Ecto neural progenitor cell (in vitro differentiated cells): ENCODE results near the gene DNAH2.

Source experiments
- DNase-seq: peaks from one replicate; pipeline ENCODE4 v3.0.0-alpha.2; 2018; ENCODE audit warnings: low spot score

The DNAH2 gene

DNA sequence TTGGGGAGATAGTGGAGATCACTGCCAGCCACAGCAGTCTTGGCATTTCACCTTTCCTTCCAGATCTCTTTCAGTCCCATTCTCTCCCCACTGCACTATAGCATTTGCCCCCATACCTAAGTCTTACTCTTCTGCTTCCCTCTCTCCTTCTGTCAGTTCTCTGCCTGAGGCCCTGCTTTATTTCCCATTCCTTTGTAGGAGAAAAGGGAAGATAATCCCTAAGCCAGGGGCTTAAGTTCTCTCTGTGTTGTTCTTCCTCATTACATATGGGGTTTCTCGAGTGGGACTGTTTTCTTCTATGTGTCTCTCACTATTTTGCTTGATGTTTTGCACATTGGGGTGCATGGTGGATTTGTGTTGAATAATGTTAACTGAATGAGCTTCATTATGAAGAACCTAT lies 122.9 kb downstream of the DNAH2 start:
- no peak for DNase-seq

DNA sequence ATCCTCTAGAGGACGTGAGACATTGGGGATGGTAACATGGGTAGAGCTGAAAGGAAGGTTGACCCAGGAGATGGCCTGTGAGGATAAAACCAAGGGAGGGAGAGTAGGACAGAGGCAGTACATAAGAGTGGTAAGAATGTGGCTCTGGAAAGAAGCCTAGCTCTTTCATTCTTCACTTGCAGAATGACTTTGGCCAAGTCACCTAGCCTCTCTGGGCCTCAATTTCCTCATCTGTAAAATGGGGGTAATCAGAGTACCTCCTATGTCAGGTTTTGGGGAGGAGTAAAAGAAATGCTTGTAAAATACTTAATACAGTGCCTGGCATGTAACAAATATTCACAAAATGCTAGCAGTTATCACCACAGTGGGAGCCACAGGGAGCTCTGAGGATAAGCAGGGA lies 123.3 kb downstream of the DNAH2 start:
- DNase-seq: no peak

DNA sequence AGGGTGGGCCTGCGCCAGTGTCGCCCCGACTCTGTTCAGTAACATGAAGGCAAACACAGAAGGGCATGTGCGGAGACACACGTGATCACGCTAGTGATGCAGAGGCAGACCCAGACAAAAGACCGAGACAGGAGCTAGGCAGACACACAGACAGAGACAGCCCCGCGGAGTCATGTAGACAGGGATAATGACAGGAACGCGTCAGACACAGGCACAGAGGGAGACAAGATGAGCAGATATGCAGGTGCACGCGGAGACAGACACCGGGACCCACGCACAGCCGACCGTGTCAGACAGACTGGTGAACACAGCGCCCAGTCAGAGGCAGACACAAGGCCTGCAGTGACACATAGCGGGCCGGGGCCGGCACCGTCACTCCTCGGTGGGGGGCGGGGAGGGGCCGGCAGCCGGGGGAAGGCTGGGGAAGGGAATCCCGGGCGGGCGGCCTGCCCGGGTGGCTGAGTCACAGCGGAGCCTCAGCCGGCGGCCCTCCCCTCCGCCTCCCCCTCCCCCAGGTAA lies 123.9 kb downstream of the DNAH2 start:
- DNase-seq: peak; percentile 85

DNA sequence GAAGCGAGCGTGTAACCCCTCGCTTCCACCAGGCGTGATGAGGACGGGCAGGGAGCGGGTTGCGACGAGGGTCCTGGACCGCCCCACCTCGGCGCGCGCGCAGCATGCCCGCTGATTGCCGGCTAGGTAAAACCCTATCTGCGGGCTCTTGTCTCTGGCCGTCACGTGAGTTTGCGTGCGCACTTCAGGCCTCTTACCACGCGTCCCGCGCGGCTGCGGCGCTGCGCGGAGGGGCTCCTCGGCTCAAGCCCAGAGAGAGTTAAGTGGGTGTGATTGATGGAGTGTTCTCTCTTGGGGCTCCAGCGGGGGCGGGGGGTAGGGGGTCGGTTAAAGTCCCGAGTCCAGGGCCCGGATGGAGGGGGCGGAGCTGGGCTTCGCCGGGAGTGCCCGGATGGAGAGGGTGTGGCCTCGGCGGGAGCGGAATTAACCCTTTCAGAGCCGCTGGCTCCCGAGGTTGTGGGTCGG lies 124.4 kb downstream of the DNAH2 start:
- peak; percentile 99 for DNase-seq

DNA sequence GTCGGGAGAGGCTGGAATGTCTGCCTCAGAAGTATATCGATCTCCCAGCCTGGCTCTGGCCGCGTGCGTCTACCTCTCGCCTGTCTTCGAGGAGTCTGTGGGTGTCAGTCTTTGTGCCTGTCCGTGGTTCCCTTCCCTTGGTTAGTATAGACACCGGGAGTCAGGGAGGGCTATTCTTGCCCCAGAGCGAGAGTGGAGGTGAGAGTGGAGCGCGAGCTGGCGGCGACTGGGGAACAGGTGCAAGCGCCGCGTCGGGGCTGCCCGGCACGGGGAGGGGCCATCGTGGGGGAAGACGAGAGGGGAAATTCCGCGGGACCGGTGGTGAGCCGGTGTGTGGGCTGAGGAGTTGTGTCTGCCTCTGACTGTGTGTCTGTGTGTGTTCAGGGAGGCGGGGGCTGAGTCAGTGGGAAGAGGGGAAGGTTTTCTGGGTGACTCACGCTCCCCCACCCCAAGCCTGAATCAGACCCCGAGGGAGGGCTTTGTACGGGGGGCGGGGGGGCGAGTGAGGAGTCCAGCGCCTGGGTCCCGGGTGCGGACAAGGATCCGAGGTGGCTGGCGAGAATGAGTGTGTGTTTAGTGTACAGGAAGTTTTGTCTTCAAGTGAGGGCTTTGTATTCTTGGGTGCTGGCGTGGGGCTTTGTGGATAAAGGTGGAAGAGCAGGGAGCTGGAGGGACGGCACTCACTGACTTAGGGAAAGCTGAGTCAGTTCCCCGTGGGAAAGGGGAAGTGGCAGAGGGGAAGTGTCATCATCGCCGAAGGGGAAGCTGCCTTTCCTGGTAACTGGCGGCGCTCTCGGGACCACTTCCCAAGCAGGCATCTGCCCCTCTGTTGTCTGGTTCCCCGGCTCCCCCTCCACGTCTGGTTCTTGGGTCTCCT lies 125.1 kb downstream of the DNAH2 start:
- peak; percentile 73 for DNase-seq

DNA sequence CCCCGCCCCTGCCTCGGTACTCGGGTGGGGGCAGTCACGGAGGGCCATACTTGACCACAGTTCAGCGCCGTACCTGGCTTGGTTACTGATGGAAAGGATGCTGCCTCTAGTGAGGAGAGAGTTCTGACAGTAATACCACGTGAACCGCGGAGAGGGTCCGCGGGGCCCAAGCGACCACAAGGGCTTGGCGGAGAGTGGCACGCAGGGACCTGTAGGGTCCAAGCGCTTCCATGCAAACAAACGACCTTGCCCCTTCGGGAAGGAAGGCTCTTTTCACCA lies 125.7 kb downstream of the DNAH2 start:
- no peak for DNase-seq

DNA sequence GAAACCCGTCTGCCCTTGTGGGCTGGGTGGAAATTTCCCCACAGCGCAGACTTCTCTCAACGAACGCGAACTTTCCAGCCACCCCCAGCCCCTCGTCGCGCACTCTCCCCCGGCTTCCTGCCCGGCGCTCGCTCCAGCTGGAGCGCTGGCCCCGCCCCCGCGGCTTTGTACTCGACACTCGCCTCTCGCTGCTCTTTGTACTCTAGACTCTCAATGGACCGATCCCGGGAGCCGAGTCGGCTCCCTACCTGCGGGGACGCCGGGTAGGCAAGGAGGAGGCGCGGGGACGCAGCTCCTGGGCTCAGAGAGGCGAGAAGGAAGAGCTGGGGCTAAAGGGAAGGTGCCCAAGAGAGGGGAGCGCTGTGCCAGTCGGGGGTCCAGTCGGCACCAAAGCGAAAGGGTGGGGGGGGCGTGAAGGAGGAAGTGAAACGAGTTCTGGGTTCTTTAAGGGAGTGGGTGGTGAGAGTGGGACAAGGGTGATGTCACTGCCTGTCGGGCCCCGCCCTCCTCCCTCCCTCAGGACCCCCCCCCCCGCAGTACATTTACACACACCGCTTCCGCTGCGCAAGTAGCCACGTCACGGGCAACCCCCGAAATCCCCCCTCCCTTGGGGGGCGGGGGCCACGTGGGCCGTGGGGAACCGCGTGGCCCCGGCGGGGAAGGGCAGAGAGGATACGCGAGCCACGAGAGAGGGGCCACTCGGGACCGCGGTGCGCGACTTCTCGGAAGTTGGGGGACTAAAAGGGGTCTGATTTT lies 126.2 kb downstream of the DNAH2 start:
- DNase-seq: peak; percentile 91

DNA sequence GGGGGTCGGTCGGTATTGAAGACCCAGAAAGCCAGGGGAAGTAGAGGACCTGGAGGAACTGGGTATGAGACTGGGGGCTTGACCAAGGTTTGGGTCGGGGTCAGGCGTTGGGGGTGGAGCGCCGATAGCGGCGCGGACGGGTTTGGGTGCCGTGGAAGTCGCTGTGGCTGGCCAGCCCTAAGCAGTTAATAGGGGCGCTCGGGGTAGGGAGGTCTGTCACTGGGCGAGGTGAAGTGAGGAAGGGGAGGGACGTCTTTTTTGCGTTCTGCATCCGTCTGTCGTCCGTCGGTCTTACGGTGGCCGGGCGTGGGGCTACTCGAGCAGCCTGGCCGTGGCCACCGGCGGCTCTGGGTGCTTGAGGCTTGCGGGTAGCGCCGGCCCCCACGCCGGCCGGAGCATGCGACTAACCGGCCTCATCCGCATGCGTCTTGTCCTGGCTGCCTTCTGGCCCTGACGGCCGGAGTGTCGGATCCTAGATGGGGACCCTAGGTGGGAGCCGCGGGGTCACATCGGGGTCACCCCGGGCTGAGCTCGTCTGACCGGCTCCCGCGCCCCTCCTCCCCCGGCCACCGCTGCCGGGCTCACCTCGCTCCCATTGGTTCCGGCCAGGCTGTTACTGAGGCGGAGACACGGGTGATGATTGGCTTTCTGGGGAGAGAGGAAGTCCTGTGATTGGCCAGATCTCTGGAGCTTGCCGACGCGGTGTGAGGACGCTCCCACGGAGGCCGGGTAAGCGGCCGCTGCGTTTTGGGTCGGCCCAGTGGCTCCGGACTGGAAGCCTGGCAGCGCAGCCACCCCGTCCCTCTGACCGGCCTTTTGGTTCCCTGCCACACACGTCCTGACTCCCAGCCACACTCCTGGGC lies 127.0 kb downstream of the DNAH2 start:
- peak; percentile 97 for DNase-seq

DNA sequence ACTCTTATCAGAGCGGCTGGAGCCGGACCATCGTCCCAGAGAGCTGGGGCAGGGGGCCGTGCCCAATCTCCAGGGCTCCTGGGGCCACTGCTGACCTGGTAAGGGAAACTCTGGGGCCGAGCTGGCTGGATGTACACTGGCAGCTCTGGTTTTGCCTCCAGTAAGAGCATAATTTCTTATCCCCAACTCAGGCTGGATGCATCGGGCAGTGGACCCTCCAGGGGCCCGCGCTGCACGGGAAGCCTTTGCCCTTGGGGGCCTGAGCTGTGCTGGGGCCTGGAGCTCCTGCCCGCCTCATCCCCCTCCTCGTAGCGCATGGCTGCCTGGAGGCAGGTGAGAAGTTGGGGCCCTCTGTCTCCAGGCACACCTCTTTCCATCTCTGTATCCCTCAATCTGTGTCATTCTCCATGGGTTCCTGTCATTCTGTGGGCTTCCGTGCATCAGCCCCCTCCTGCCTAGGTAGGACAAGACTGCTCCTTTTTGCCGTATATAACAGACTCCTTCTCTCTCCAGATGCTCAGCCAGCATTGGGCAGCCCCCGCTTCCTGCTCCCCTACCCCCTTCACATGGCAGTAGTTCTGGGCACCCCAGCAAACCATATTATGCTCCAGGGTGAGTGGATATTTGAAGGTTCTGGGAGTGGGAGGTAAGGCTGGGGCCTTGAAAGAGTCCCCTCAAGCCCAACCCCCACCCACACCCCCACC lies 128.0 kb downstream of the DNAH2 start:
- DNase-seq: no peak

DNA sequence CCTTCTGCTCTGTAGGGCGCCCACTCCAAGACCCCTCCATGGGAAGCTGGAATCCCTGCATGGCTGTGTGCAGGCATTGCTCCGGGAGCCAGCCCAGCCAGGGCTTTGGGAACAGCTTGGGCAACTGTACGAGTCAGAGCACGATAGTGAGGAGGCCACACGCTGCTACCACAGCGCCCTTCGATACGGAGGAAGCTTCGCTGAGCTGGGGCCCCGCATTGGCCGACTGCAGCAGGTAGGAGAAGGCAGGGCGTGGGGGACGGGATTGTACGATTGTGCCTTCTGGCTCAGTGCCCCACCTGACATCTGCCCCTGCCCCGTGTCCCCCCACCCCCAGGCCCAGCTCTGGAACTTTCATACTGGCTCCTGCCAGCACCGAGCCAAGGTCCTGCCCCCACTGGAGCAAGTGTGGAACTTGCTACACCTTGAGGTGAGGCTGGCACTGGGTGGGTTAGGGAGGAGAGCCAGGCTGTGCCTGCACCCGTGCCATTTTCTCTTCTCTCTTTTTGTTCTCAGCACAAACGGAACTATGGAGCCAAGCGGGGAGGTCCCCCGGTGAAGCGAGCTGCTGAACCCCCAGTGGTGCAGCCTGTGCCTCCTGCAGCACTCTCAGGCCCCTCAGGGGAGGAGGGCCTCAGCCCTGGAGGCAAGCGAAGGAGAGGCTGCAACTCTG lies 128.7 kb downstream of the DNAH2 start:
- no peak for DNase-seq

DNA sequence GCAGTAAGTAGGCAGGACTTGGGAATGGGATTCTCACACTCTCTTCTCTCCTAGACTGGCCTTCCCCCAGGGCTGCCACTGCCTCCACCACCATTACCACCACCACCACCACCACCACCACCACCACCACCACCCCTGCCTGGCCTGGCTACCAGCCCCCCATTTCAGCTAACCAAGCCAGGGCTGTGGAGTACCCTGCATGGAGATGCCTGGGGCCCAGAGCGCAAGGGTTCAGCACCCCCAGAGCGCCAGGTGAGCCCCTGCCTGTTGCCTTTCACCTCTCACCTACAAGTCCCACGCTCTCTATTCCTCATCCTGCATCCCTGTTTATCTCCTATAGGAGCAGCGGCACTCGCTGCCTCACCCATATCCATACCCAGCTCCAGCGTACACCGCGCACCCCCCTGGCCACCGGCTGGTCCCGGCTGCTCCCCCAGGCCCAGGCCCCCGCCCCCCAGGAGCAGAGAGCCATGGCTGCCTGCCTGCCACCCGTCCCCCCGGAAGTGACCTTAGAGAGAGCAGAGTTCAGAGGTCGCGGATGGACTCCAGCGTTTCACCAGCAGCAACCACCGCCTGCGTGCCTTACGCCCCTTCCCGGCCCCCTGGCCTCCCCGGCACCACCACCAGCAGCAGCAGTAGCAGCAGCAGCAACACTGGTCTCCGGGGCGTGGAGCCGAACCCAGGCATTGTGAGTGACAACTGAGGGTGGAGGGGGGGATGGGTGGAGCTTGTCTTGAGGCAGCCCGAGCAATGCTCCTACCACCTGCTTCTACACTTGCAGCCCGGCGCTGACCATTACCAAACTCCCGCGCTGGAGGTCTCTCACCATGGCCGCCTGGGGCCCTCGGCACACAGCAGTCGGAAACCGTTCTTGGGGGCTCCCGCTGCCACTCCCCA lies 129.5 kb downstream of the DNAH2 start:
- DNase-seq: no peak

DNA sequence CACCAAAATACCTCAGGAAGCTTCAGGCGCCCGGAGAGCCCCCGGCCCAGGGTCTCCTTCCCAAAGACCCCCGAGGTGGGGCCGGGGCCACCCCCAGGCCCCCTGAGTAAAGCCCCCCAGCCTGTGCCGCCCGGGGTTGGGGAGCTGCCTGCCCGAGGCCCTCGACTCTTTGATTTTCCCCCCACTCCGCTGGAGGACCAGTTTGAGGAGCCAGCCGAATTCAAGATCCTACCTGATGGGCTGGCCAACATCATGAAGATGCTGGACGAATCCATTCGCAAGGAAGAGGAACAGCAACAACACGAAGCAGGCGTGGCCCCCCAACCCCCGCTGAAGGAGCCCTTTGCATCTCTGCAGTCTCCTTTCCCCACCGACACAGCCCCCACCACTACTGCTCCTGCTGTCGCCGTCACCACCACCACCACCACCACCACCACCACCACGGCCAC lies 130.6 kb downstream of the DNAH2 start:
- DNase-seq: no peak

DNA sequence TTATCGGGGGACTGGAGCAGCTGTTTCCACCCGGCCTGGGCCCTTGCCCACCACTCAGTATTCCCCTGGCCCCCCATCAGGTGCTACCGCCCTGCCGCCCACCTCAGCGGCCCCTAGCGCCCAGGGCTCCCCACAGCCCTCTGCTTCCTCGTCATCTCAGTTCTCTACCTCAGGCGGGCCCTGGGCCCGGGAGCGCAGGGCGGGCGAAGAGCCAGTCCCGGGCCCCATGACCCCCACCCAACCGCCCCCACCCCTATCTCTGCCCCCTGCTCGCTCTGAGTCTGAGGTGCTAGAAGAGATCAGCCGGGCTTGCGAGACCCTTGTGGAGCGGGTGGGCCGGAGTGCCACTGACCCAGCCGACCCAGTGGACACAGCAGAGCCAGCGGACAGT lies 131.2 kb downstream of the DNAH2 start:
- DNase-seq: no peak

DNA sequence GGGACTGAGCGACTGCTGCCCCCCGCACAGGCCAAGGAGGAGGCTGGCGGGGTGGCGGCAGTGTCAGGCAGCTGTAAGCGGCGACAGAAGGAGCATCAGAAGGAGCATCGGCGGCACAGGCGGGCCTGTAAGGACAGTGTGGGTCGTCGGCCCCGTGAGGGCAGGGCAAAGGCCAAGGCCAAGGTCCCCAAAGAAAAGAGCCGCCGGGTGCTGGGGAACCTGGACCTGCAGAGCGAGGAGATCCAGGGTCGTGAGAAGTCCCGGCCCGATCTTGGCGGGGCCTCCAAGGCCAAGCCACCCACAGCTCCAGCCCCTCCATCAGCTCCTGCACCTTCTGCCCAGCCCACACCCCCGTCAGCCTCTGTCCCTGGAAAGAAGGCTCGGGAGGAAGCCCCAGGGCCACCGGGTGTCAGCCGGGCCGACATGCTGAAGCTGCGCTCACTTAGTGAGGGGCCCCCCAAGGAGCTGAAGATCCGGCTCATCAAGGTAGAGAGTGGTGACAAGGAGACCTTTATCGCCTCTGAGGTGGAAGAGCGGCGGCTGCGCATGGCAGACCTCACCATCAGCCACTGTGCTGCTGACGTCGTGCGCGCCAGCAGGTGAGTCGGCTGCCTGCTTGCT lies 131.7 kb downstream of the DNAH2 start:
- DNase-seq: no peak

DNA sequence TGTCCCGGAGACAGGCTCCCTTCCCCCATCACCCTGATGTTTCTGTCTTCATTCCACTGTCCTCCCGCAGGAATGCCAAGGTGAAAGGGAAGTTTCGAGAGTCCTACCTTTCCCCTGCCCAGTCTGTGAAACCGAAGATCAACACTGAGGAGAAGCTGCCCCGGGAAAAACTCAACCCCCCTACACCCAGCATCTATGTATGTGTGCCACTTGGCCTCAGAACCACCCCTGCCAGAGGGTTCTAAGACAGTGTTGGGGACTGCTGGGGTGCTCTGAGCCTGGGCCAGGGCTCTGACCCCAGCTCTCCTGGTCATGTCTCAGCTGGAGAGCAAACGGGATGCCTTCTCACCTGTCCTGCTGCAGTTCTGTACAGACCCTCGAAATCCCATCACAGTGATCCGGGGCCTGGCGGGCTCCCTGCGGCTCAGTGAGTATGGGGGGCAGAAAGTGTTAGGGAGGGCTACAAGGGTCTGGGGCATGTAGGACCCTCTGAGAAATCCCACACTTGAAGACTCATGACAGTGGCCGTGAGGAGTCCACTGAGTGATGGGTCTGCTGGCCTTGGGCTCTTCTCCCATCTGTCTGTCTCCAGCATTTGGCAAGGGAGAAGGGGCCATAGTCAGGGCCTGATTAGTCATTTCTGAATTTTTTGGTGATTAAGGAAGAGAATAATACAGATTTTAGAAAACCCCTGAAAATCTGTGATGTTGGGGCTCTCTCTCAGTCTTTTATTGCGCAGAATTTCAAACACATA lies 132.4 kb downstream of the DNAH2 start:
- no peak for DNase-seq

DNA sequence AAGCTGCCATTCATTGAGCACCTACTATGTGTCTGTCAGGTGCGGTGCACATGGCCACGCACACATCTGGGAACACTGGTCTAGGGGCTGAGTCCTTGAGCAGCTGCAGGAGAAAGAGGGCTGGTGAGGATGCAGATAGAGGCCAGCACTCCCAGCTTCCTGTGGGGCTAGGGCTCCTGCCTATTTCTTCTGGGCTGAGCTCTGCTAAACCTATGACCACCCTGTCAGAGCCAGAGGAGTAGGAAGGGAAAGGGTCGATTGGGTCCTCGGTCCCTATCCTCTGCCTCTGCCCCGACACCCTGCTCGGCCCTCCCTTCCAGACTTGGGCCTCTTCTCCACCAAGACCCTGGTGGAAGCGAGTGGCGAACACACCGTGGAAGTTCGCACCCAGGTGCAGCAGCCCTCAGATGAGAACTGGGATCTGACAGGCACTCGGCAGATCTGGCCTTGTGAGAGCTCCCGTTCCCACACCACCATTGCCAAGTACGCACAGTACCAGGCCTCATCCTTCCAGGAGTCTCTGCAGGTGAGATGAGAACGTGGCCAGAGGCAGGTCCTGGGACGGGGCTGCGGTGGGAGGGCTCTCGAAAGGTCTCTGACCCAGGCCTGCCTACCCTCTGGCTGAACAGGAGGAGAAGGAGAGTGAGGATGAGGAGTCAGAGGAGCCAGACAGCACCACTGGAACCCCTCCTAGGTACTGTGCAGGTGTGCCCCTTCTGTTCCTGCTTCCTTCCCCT lies 133.3 kb downstream of the DNAH2 start:
- DNase-seq: peak; percentile 53

DNA sequence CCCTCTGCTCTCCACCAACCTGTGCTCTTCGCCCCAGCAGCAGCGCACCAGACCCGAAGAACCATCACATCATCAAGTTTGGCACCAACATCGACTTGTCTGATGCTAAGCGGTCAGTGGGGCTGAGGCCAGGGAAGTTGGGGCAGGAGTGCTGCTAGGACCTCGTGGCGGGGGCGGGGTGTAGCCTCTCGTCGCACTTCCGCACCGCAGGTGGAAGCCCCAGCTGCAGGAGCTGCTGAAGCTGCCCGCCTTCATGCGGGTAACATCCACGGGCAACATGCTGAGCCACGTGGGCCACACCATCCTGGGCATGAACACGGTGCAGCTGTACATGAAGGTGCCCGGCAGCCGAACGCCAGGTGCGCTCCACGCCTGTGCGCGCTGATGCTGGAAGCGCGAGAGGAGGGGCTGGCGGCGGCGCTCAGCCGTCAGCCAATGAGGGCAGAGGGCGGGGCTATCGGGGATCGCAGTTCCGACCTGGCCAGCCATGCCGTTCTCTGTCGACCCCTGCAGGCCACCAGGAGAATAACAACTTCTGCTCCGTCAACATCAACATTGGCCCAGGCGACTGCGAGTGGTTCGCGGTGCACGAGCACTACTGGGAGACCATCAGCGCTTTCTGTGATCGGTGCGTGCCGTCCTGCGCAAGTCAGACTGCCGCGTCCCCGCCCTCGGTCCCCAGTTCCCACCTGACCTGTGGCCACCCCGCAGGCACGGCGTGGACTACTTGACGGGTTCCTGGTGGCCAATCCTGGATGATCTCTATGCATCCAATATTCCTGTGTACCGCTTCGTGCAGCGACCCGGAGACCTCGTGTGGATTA lies 134.1 kb downstream of the DNAH2 start:
- peak; percentile 97 for DNase-seq
